ENCODE measurements around the gene AOPEP. TPM values are rescaled to one million over a fixed set of nuclear protein-coding genes. Genes with fewer than 3 reads are reported as not detected.

The AOPEP gene
- total RNA-seq, 2 experiments from 2014 or later = 13.5 to 17.0 TPM

GRCh38 chr9:94909965-94910730 is 183.6 kb downstream of the AOPEP start:
- H3K4me1 Mint-ChIP-seq = peaks cover 17% of the 10 kb centered on the region
- H3K9me3 Mint-ChIP-seq = no peaks in the 10 kb centered on the region
- no peak overlapping the region for H3K27ac Mint-ChIP-seq
- no peaks in the 10 kb centered on the region for H3K27me3 Mint-ChIP-seq
- POLR2A ChIA-PET = no interaction called here
- no peaks in the 10 kb centered on the region for H3K36me3 Mint-ChIP-seq (ENCODE audit: low read depth)
- CTCF ChIA-PET = interaction anchor here (0.6 kb wide), 1 partner anchor 25 kb away, joined by 3 read pairs; no protein-coding TSS in a partner anchor
- no peak overlapping the region for H3K4me3 Mint-ChIP-seq
- DNase-seq = no peak

- Mint-ChIP-seq H3K9me3 (no peaks in the 10 kb centered on the region), H3K36me3 (ENCODE audit: low read depth) (no peaks in the 10 kb centered on the region), H3K4me1 (peaks cover 17% of the 10 kb centered on the region), H3K27me3 (no peaks in the 10 kb centered on the region), H3K4me3 (no peak overlapping the region), H3K27ac (no peak overlapping the region)
- no peak for DNase-seq
- CTCF ChIA-PET = interaction anchor here (1.0 kb wide), 1 partner anchor 217 kb away, joined by 3 read pairs; no protein-coding TSS in a partner anchor
- POLR2A ChIA-PET = no interaction called here
These were observed 184.7 kb downstream of the AOPEP start for GRCh38 chr9:94911211-94911610.

GRCh38 chr9:94911986-94912635 is 185.6 kb downstream of the AOPEP start:
- H3K27ac Mint-ChIP-seq = no peak overlapping the region
- ChIA-PET POLR2A (no interaction called here), CTCF (interaction anchor here (1.0 kb wide), 1 partner anchor 216 kb away, joined by 3 read pairs; no protein-coding TSS in a partner anchor)
- H3K9me3 Mint-ChIP-seq = no peaks in the 10 kb centered on the region
- H3K36me3 Mint-ChIP-seq (ENCODE audit: low read depth) = no peaks in the 10 kb centered on the region
- H3K27me3 Mint-ChIP-seq = no peaks in the 10 kb centered on the region
- H3K4me1 Mint-ChIP-seq = peaks cover 17% of the 10 kb centered on the region
- no peak overlapping the region for H3K4me3 Mint-ChIP-seq
- DNase-seq = no peak

- DNase-seq = no peak
- peaks cover 15% of the 10 kb centered on the region for H3K4me1 Mint-ChIP-seq
- no peaks in the 10 kb centered on the region for H3K27me3 Mint-ChIP-seq
- H3K4me3 Mint-ChIP-seq = no peak overlapping the region
- no peaks in the 10 kb centered on the region for H3K9me3 Mint-ChIP-seq
- ChIA-PET CTCF (interaction anchor here (1.2 kb wide), 1 partner anchor 217 kb away, joined by 3 read pairs; no protein-coding TSS in a partner anchor), POLR2A (no interaction called here)
- H3K27ac Mint-ChIP-seq = no peak overlapping the region
- H3K36me3 Mint-ChIP-seq (ENCODE audit: low read depth) = no peaks in the 10 kb centered on the region
These were observed 186.3 kb downstream of the AOPEP start for GRCh38 chr9:94912700-94913249.

- H3K4me1 Mint-ChIP-seq = peaks cover 12% of the 10 kb centered on the region
These were observed 187.1 kb downstream of the AOPEP start for GRCh38 chr9:94913550-94913949.

GRCh38 chr9:94915476-94916450 is 189.3 kb downstream of the AOPEP start:
- H3K27ac Mint-ChIP-seq = no peak overlapping the region
- H3K27me3 Mint-ChIP-seq = no peaks in the 10 kb centered on the region
- no peak overlapping the region for H3K4me3 Mint-ChIP-seq
- ChIA-PET POLR2A (interaction anchor here (0.5 kb wide), 1 partner anchor 20 kb away, joined by 3 read pairs; no protein-coding TSS in a partner anchor), CTCF (no interaction called here)
- no peaks in the 10 kb centered on the region for H3K36me3 Mint-ChIP-seq (ENCODE audit: low read depth)
- no peak for DNase-seq
- H3K4me1 Mint-ChIP-seq = no peaks in the 10 kb centered on the region
- no peaks in the 10 kb centered on the region for H3K9me3 Mint-ChIP-seq

More at GRCh38 chr9:94913550-94913949, 187.1 kb downstream of the AOPEP start:
- CTCF ChIA-PET = interaction anchor here (0.7 to 1.2 kb wide), 3 partner anchors 207 to 244 kb away, joined by 3 to 5 read pairs (median 3); no protein-coding TSS in a partner anchor
- Mint-ChIP-seq H3K27me3 (no peaks in the 10 kb centered on the region), H3K27ac (no peak overlapping the region), H3K4me3 (no peak overlapping the region), H3K36me3 (ENCODE audit: low read depth) (no peaks in the 10 kb centered on the region), H3K9me3 (no peaks in the 10 kb centered on the region)
- DNase-seq = no peak
- POLR2A ChIA-PET = no interaction called here

- no peaks in the 10 kb centered on the region for H3K27me3 Mint-ChIP-seq
- H3K4me3 Mint-ChIP-seq = no peak overlapping the region
- no peaks in the 10 kb centered on the region for H3K36me3 Mint-ChIP-seq (ENCODE audit: low read depth)
- no peak overlapping the region for H3K27ac Mint-ChIP-seq
- ChIA-PET POLR2A (no interaction called here), CTCF (interaction anchor here (0.9 to 1.6 kb wide), 2 partner anchors 215 to 236 kb away, joined by 3 read pairs; no protein-coding TSS in a partner anchor)
- DNase-seq = no peak
- H3K4me1 Mint-ChIP-seq = no peaks in the 10 kb centered on the region
- H3K9me3 Mint-ChIP-seq = no peaks in the 10 kb centered on the region
These were observed 190.5 kb downstream of the AOPEP start for GRCh38 chr9:94916956-94917355.

GRCh38 chr9:94918038-94918753 is 191.7 kb downstream of the AOPEP start:
- ChIA-PET CTCF (interaction anchor here (0.5 to 1.6 kb wide), 4 partner anchors 21 to 237 kb away, joined by 3 read pairs; no protein-coding TSS in a partner anchor), POLR2A (no interaction called here)
- H3K36me3 Mint-ChIP-seq (ENCODE audit: low read depth) = no peaks in the 10 kb centered on the region
- DNase-seq = no peak
- H3K4me1 Mint-ChIP-seq = no peaks in the 10 kb centered on the region
- H3K9me3 Mint-ChIP-seq = no peaks in the 10 kb centered on the region
- H3K27ac Mint-ChIP-seq = no peak overlapping the region
- H3K27me3 Mint-ChIP-seq = no peaks in the 10 kb centered on the region
- H3K4me3 Mint-ChIP-seq = no peak overlapping the region

- no peaks in the 10 kb centered on the region for H3K4me1 Mint-ChIP-seq
- POLR2A ChIA-PET = no interaction called here
These were observed 193.0 kb downstream of the AOPEP start for GRCh38 chr9:94919376-94920098.

GRCh38 chr9:94920420-94921091 is 194.1 kb downstream of the AOPEP start:
- Mint-ChIP-seq H3K27me3 (no peaks in the 10 kb centered on the region), H3K36me3 (ENCODE audit: low read depth) (no peaks in the 10 kb centered on the region), H3K9me3 (no peaks in the 10 kb centered on the region), H3K27ac (no peak overlapping the region), H3K4me1 (no peaks in the 10 kb centered on the region), H3K4me3 (no peak overlapping the region)
- ChIA-PET CTCF (interaction anchor here (1.0 kb wide), 1 partner anchor 239 kb away, joined by 4 read pairs; no protein-coding TSS in a partner anchor), POLR2A (no interaction called here)
- no peak for DNase-seq

More at GRCh38 chr9:94919376-94920098, 193.0 kb downstream of the AOPEP start:
- H3K27me3 Mint-ChIP-seq = no peaks in the 10 kb centered on the region
- H3K4me3 Mint-ChIP-seq = no peak overlapping the region
- H3K27ac Mint-ChIP-seq = no peak overlapping the region
- DNase-seq = no peak
- H3K36me3 Mint-ChIP-seq (ENCODE audit: low read depth) = no peaks in the 10 kb centered on the region
- CTCF ChIA-PET = no interaction called here
- no peaks in the 10 kb centered on the region for H3K9me3 Mint-ChIP-seq

GRCh38 chr9:94921092-94921471 is 194.6 kb downstream of the AOPEP start:
- no peak for DNase-seq
- ChIA-PET CTCF (interaction anchor here (1.0 kb wide), 1 partner anchor 240 kb away, joined by 4 read pairs; no protein-coding TSS in a partner anchor), POLR2A (no interaction called here)
- H3K4me1 Mint-ChIP-seq = no peaks in the 10 kb centered on the region
- no peaks in the 10 kb centered on the region for H3K36me3 Mint-ChIP-seq (ENCODE audit: low read depth)
- no peaks in the 10 kb centered on the region for H3K9me3 Mint-ChIP-seq
- no peak overlapping the region for H3K27ac Mint-ChIP-seq
- no peaks in the 10 kb centered on the region for H3K27me3 Mint-ChIP-seq
- no peak overlapping the region for H3K4me3 Mint-ChIP-seq

Data from activated CD4-positive, alpha-beta memory T cell treated with anti-CD3 and anti-CD28 coated beads, Interleukin-2, amount 10 ng/mL, durations not matched to agents 7 days and 5 days (primary cell).